ENCODE results near the gene GRK2. TPM values are rescaled to one million over a fixed set of nuclear protein-coding genes. Genes with fewer than 3 reads are reported as not detected.

The GRK2 gene
- total RNA-seq, 2 experiments from 2014 or later, result 280 to 397 TPM

DNA sequence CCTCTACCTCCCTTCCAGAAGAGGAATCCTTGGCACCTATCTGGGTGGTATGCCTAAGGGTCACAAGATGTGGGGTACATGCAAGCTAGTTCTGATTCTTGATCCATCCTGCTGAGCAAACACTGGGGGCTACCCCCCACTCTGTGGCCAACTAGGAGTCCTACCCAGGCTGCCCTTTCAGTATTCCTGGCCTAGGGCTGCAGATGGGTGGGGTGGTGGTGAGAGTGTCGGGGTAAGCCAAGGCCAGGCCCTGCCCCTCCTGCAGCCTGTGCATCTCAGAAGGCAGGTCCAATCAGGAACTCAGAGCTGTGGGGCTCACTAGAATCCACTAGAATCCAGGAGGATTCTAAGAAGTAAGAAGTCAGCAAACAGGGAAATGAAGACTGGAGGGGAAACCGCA is 47.9 kb downstream of the GRK2 start:
- POLR2A ChIA-PET, result no interaction called here
- no TSS peak for BruUV-seq (replicated peaks)
- Histone ChIP-seq H4K20me1 (ENCODE audit: insufficient read depth, low read length) (no peaks in the 10 kb centered on the region), H3K9me3 (ENCODE audit: low read length) (no peaks in the 10 kb centered on the region), H3K9me2 (ENCODE audit: insufficient read depth, low read length) (no peaks in the 10 kb centered on the region), H3K36me3 (ENCODE audit: insufficient read depth, low read length) (peaks cover 17% of the 10 kb centered on the region), H3K4me2 (ENCODE audit: low read length) (no peak overlapping the region), H2AFZ (ENCODE audit: low read length) (no peak overlapping the region), H3K27ac (ENCODE audit: low read depth, low read length, poor library complexity, severe bottlenecking) (no peak overlapping the region), H3K4me1 (ENCODE audit: insufficient read depth, low read length, poor library complexity, severe bottlenecking) (peaks cover 13% of the 10 kb centered on the region), H3K4me3 (ENCODE audit: low read depth, low read length, poor library complexity, severe bottlenecking) (no peak overlapping the region), H3K79me2 (ENCODE audit: insufficient read depth, low read depth, low read length) (no peaks in the 10 kb centered on the region)
- intact Hi-C loops (cut with micrococcal nuclease; ENCODE audit: unreplicated experiment), result no loop called here
- no peak for TF ChIP-seq EZH2phosphoT487 (IDR thresholded peaks at IDR 0.05; ENCODE audit: borderline replicate concordance, low read depth, low read length)
- TF ChIP-seq, protein P1, sequence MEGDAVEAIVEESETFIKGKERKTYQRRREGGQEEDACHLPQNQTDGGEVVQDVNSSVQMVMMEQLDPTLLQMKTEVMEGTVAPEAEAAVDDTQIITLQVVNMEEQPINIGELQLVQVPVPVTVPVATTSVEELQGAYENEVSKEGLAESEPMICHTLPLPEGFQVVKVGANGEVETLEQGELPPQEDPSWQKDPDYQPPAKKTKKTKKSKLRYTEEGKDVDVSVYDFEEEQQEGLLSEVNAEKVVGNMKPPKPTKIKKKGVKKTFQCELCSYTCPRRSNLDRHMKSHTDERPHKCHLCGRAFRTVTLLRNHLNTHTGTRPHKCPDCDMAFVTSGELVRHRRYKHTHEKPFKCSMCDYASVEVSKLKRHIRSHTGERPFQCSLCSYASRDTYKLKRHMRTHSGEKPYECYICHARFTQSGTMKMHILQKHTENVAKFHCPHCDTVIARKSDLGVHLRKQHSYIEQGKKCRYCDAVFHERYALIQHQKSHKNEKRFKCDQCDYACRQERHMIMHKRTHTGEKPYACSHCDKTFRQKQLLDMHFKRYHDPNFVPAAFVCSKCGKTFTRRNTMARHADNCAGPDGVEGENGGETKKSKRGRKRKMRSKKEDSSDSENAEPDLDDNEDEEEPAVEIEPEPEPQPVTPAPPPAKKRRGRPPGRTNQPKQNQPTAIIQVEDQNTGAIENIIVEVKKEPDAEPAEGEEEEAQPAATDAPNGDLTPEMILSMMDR (conservative IDR thresholded peaks at IDR 0.05; ENCODE audit: low read length), result no peak
- no peak for DNase-seq (ENCODE audit: low spot score)
- CTCF ChIA-PET (ENCODE audit: unreplicated experiment), result interaction anchor here (1.3 kb wide), 1 partner anchor 60 kb away, joined by 3 read pairs; no protein-coding TSS in a partner anchor

DNA sequence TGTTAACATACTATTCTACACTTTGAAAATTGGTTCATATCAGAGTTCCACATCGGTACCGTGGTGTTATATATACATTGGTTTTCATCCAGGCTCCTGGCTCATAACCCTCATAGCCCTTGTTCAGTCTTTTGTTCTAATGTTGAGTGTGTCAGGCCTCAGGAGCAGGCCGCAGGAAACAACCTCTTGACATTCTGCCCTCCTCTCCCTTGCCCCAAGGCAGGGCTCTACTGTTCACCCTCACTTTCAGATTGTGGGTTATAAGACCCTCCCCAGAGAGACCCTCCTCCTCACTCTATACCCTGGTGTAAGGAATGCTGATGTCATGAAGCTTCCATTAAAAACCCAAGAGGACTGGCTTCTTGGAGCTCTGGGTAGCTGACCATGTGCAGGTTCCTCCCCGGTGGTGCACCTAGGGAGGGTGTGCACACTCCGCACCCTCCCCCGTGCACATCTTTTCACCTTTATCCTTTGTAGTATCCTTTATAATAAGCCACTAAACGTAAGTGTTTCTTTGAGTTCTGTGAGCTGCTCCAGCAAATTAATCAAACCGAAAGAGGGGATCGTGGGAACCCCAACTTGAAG is 49.1 kb downstream of the GRK2 start:
- Histone ChIP-seq H3K27ac (ENCODE audit: low read depth, low read length, poor library complexity, severe bottlenecking) (no peak overlapping the region), H3K79me2 (ENCODE audit: insufficient read depth, low read depth, low read length) (no peaks in the 10 kb centered on the region), H3K4me2 (ENCODE audit: low read length) (no peak overlapping the region), H3K9me3 (ENCODE audit: low read length) (no peaks in the 10 kb centered on the region), H3K4me1 (ENCODE audit: insufficient read depth, low read length, poor library complexity, severe bottlenecking) (peaks cover 13% of the 10 kb centered on the region), H2AFZ (ENCODE audit: low read length) (no peak overlapping the region), H3K4me3 (ENCODE audit: low read depth, low read length, poor library complexity, severe bottlenecking) (no peak overlapping the region), H3K9me2 (ENCODE audit: insufficient read depth, low read length) (no peaks in the 10 kb centered on the region), H3K36me3 (ENCODE audit: insufficient read depth, low read length) (peaks cover 7% of the 10 kb centered on the region), H4K20me1 (ENCODE audit: insufficient read depth, low read length) (no peaks in the 10 kb centered on the region)
- no peak for DNase-seq (ENCODE audit: low spot score)
- intact Hi-C loops (cut with micrococcal nuclease; ENCODE audit: unreplicated experiment), result no loop called here
- TF ChIP-seq EZH2phosphoT487 (IDR thresholded peaks at IDR 0.05; ENCODE audit: borderline replicate concordance, low read depth, low read length), result no peak
- TF ChIP-seq, protein P1 (conservative IDR thresholded peaks at IDR 0.05; ENCODE audit: low read length), result no peak
- ChIA-PET CTCF (ENCODE audit: unreplicated experiment) (interaction anchor here (1.3 kb wide), 1 partner anchor 62 kb away, joined by 3 read pairs; no protein-coding TSS in a partner anchor), POLR2A (interaction anchor here (0.6 kb wide), 1 partner anchor 40 kb away, joined by 4 read pairs; no protein-coding TSS in a partner anchor)
- BruUV-seq (replicated peaks), result no TSS peak

DNA sequence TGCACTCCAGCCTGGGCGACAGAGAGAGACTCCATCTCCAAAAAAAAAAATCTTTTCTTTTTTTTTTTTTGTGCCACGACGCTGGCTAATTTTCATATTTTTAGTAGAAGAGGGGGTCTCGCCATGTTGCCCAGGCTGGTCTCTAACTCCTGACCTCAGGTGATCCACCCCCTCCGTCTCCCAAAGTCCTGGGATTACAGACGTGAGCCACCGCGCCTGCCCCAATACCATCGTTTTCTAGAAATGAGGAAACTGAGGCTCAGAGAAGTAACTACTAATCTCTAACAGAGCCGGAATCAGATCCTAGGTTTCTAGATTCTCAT is 50.6 kb downstream of the GRK2 start:
- H2AFZ ChIP-seq (ENCODE audit: low read length), result peak overlapping the region; percentile 85
- ChIA-PET CTCF (ENCODE audit: unreplicated experiment) (interaction anchor here (0.8 to 1.2 kb wide), 3 partner anchors 50 to 198 kb away, joined by 4 to 8 read pairs (median 5); partner anchors contain the start of genes GRK2 and KDM2A), POLR2A (interaction anchor here (1.4 kb wide), 2 partner anchors 32 to 50 kb away, joined by 4 to 5 read pairs; no protein-coding TSS in a partner anchor)
- intact Hi-C loops (cut with micrococcal nuclease; ENCODE audit: unreplicated experiment), result loop anchor here (1.0 kb wide), 5 partner anchors 29 to 236 kb away; partner anchors contain the start of gene GRK2
- no peaks in the 10 kb centered on the region for H4K20me1 ChIP-seq (ENCODE audit: insufficient read depth, low read length)
- peak overlapping the region; percentile 95 for H3K4me2 ChIP-seq (ENCODE audit: low read length)
- no peaks in the 10 kb centered on the region for H3K36me3 ChIP-seq (ENCODE audit: insufficient read depth, low read length)
- peak overlapping the region; percentile 93 for H3K27ac ChIP-seq (ENCODE audit: low read depth, low read length, poor library complexity, severe bottlenecking)
- H3K79me2 ChIP-seq (ENCODE audit: insufficient read depth, low read depth, low read length), result no peaks in the 10 kb centered on the region
- peak overlapping the region; percentile 78 for H3K4me3 ChIP-seq (ENCODE audit: low read depth, low read length, poor library complexity, severe bottlenecking)
- H3K9me2 ChIP-seq (ENCODE audit: insufficient read depth, low read length), result no peaks in the 10 kb centered on the region
- no peak for DNase-seq (ENCODE audit: low spot score)
- TF ChIP-seq, protein P1 (conservative IDR thresholded peaks at IDR 0.05; ENCODE audit: low read length), result no peak
- no peak for TF ChIP-seq EZH2phosphoT487 (IDR thresholded peaks at IDR 0.05; ENCODE audit: borderline replicate concordance, low read depth, low read length)
- BruUV-seq (replicated peaks), result no TSS peak
- H3K9me3 ChIP-seq (ENCODE audit: low read length), result no peaks in the 10 kb centered on the region
- H3K4me1 ChIP-seq (ENCODE audit: insufficient read depth, low read length, poor library complexity, severe bottlenecking), result peaks cover 13% of the 10 kb centered on the region
